Keratinocyte (primary cell): ENCODE data around the gene GBP5.

Experiments
- EZH2 ChIP-seq: IDR thresholded peaks from one replicate; pipeline ENCODE4 v1.6.1; 2012; ENCODE audit warnings: inconsistent platforms, mild to moderate bottlenecking, low read length, moderate library complexity
- TF ChIP-seq, protein P1 (sequence below), 3 experiments: IDR thresholded peaks in 1 of 3; conservative IDR thresholded peaks in 1 of 3; optimal IDR thresholded peaks in 1 of 3; 2 replicates in 2 of 3; 3 replicates in 1 of 3; pipeline versions ENCODE3 to v1.5.1; 2011; ENCODE audit warnings: low read length in 3 of 3, mild to moderate bottlenecking in 3 of 3, moderate library complexity in 2 of 3, control low read depth in 1 of 3, inconsistent platforms in 1 of 3; ENCODE audit not compliant: insufficient read depth in 2 of 3; ENCODE audit errors: extremely low read depth in 1 of 3

DNA sequence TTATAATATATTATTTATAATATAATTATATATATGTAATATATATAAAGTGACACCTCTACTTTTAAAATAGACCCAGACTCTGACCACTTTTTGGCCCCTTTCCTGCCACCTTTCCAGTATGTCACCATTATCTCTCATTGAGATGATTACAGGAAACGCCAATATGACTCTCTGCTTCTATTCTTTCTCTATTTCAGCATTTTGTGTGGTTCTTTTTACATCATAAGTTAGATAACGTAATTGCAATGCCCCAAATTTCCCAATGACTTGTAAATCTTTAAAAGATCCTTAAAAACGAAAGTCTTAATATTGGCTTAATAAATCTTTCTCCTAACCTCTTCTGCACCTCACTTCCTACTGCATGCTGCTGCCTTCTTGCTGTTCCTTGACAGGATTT is 8.1 kb upstream of the GBP5 start:
- TF ChIP-seq, protein P1, sequence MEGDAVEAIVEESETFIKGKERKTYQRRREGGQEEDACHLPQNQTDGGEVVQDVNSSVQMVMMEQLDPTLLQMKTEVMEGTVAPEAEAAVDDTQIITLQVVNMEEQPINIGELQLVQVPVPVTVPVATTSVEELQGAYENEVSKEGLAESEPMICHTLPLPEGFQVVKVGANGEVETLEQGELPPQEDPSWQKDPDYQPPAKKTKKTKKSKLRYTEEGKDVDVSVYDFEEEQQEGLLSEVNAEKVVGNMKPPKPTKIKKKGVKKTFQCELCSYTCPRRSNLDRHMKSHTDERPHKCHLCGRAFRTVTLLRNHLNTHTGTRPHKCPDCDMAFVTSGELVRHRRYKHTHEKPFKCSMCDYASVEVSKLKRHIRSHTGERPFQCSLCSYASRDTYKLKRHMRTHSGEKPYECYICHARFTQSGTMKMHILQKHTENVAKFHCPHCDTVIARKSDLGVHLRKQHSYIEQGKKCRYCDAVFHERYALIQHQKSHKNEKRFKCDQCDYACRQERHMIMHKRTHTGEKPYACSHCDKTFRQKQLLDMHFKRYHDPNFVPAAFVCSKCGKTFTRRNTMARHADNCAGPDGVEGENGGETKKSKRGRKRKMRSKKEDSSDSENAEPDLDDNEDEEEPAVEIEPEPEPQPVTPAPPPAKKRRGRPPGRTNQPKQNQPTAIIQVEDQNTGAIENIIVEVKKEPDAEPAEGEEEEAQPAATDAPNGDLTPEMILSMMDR (optimal IDR thresholded peaks at IDR 0.05 in 1 of 3, IDR thresholded peaks at IDR 0.05 in 1 of 3, conservative IDR thresholded peaks at IDR 0.05 in 1 of 3; ENCODE audit: extremely low read depth in 1 of 3, insufficient read depth in 2 of 3, low read length in 3 of 3) = no peak
- TF ChIP-seq EZH2 = no peak
